ENCODE data around the gene NR3C1. TPM values are rescaled to one million over a fixed set of nuclear protein-coding genes. Genes with fewer than 3 reads are reported as not detected.

Gene NR3C1
- total and polyA plus RNA-seq, 2 of the 4 experiments (the other 2 are of a cell fraction): 13.7 to 77.4 TPM

DNA sequence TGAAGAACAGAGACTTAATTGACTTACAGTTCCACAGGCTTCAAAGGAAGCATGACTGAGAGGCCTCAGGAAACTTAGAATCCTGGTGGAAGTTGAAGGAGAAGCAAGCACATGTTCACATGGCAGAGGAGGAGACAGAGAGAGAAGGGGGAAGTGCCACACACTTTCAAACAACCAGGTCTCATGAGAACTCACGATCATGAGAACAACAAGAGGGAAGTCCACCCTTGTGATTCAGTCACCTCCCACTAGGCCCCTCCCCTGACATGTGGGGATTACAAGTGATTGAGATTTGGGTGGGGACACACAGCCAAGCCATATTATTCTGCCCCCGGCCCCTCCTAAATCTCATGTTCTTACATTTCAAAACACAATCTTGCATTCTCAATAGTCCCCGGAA lies 19.5 kb downstream of the NR3C1 start:
- no peak overlapping the region for H2BK5ac ChIP-seq (ENCODE audit: low read depth, low read length, poor library complexity, severe bottlenecking)
- H2AK9ac ChIP-seq (replicated peaks; ENCODE audit: low read depth, low read length, poor library complexity): no peak overlapping the region
- no peak overlapping the region for H3K14ac ChIP-seq (replicated peaks; ENCODE audit: low read depth, low read length)
- H3K4me2 ChIP-seq (ENCODE audit: low read depth, low read length): no peak overlapping the region
- BruUV-seq (replicated peaks): no TSS peak
- no peak for DNase-seq
- no peak overlapping the region for H2AFZ ChIP-seq (replicated peaks; ENCODE audit: low read length, poor library complexity)
- in situ Hi-C loops (cut with MboI; ENCODE audit: low sequenced_read_pairs) (no loop called here), intact Hi-C loops (cut with micrococcal nuclease) (no loop called here), dilution Hi-C loops (cut with HindIII; ENCODE audit: low sequenced_read_pairs, unreplicated experiment) (no loop called here)
- H3K79me1 ChIP-seq (ENCODE audit: low read depth in 1 of 2, low read length in 2 of 2): peaks cover 14 to 64% of the 10 kb centered on the region in 2 experiments; a peak in 3 of 4 replicates
- H4K20me1 ChIP-seq (ENCODE audit: insufficient read depth, low read length): peaks cover 65% of the 10 kb centered on the region
- no peak overlapping the region for H4K8ac ChIP-seq (ENCODE audit: low read depth in 2 of 2, low read length in 2 of 2)
- H3K9ac ChIP-seq (ENCODE audit: low read depth, low read length): no peak overlapping the region
- H4K91ac ChIP-seq (ENCODE audit: insufficient read depth, low read depth, low read length): no peak overlapping the region
- H2BK20ac ChIP-seq (ENCODE audit: low read depth, low read length): no peak overlapping the region
- ATAC-seq (ENCODE audit: low read depth): no peak
- ChIA-PET POLR2A (ENCODE audit: unreplicated experiment) (no interaction called here), CTCF (no interaction called here)
- no peak overlapping the region for H4K5ac ChIP-seq (ENCODE audit: low read depth, low read length)
- no peak for TF ChIP-seq NFE2L2 (IDR thresholded peaks at IDR 0.05; ENCODE audit: low read depth, low read length)
- TF ChIP-seq, protein P1, sequence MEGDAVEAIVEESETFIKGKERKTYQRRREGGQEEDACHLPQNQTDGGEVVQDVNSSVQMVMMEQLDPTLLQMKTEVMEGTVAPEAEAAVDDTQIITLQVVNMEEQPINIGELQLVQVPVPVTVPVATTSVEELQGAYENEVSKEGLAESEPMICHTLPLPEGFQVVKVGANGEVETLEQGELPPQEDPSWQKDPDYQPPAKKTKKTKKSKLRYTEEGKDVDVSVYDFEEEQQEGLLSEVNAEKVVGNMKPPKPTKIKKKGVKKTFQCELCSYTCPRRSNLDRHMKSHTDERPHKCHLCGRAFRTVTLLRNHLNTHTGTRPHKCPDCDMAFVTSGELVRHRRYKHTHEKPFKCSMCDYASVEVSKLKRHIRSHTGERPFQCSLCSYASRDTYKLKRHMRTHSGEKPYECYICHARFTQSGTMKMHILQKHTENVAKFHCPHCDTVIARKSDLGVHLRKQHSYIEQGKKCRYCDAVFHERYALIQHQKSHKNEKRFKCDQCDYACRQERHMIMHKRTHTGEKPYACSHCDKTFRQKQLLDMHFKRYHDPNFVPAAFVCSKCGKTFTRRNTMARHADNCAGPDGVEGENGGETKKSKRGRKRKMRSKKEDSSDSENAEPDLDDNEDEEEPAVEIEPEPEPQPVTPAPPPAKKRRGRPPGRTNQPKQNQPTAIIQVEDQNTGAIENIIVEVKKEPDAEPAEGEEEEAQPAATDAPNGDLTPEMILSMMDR (conservative IDR thresholded peaks at IDR 0.05; ENCODE audit: low read depth, low read length): no peak
- TF ChIP-seq, protein P2, sequence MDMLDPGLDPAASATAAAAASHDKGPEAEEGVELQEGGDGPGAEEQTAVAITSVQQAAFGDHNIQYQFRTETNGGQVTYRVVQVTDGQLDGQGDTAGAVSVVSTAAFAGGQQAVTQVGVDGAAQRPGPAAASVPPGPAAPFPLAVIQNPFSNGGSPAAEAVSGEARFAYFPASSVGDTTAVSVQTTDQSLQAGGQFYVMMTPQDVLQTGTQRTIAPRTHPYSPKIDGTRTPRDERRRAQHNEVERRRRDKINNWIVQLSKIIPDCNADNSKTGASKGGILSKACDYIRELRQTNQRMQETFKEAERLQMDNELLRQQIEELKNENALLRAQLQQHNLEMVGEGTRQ (IDR thresholded peaks at IDR 0.05; ENCODE audit: low read depth, low read length): no peak
- TF ChIP-seq MXI1 (IDR thresholded peaks at IDR 0.05; ENCODE audit: borderline replicate concordance, low read depth, low read length): no peak
- no peak overlapping the region for H3K4me3 ChIP-seq (ENCODE audit: insufficient read depth, low read depth, low read length)
- H3K56ac ChIP-seq (ENCODE audit: extremely low read depth, insufficient read depth, low read length): no peak overlapping the region
- no peak overlapping the region for H3K27ac ChIP-seq (ENCODE audit: insufficient read depth, low read length)
- no peak overlapping the region for H3K18ac ChIP-seq (ENCODE audit: low read depth, low read length)
- H2AK5ac ChIP-seq (ENCODE audit: low read depth, low read length): no peak overlapping the region
- no peaks in the 10 kb centered on the region for H3K9me1 ChIP-seq (ENCODE audit: insufficient read depth, low read length)
- no peak overlapping the region for H2BK15ac ChIP-seq (ENCODE audit: low read depth, low read length)
- no CpG with 5 or more reads among the region's 3 CpGs for WGBS, 2 experiments (ENCODE audit: extremely low coverage in 2 of 2, insufficient read length in 1 of 2)
- peaks cover 7% of the 10 kb centered on the region; the same call in 1 of the 2 replicates for H3K9me3 ChIP-seq (ENCODE audit: control insufficient read depth, insufficient read depth, low read length)
- H3K4ac ChIP-seq (ENCODE audit: low read depth, low read length): no peak overlapping the region
- H3K27me3 ChIP-seq (ENCODE audit: control insufficient read depth, insufficient read depth, low read length): no peaks in the 10 kb centered on the region
- H3K23ac ChIP-seq (ENCODE audit: low read depth, low read length): no peak overlapping the region
- H2BK120ac ChIP-seq (ENCODE audit: low read depth, low read length): no peak overlapping the region
- peaks cover 16% of the 10 kb centered on the region for H3K36me3 ChIP-seq (ENCODE audit: control insufficient read depth, insufficient read depth, low read length)
- no peaks in the 10 kb centered on the region; the same call in 1 of the 2 replicates for H3K4me1 ChIP-seq (ENCODE audit: control insufficient read depth, insufficient read depth, low read length)
